Left lung (tissue), 10 donors: ENCODE results near the gene IGFBP5. TPM values are rescaled to one million over a fixed set of nuclear protein-coding genes. Genes with fewer than 3 reads are reported as not detected.

Experiments
- ATAC-seq: fragments of 200-7000 bp; cut with Tn5 transposase; one replicate; pipeline ENCODE4 v1.9.1; 2020; ENCODE audit warnings: moderate library complexity
- DNase-seq, 4 donors: peaks; one replicate each; pipeline ENCODE4 v3.0.0-alpha.2; 2013 to 2020
- H3K27ac ChIP-seq, 2 donors: fragments of 200-600 bp; sonication (generic) in 1 of 2; one replicate each; pipeline versions ENCODE4 v1.5.0 to v1.8.0; 2020 to 2021
- H3K27me3 ChIP-seq, 2 donors: fragments of 200-600 bp; sonication (generic) in 1 of 2; one replicate each; pipeline versions ENCODE4 v1.5.0 to v1.8.0; 2020 to 2021
- H3K36me3 ChIP-seq, 2 donors: fragments of 200-600 bp; sonication (generic) in 1 of 2; one replicate each; pipeline versions ENCODE4 v1.5.0 to v1.8.0; 2020 to 2021
- H3K4me1 ChIP-seq, 2 donors: fragments of 200-600 bp; one replicate each; pipeline ENCODE4 v1.8.0; 2021
- H3K4me3 ChIP-seq, 2 donors: fragments of 200-600 bp; sonication (generic) in 1 of 2; one replicate each; pipeline versions ENCODE4 v1.5.0 to v1.8.0; 2020 to 2021; ENCODE audit warnings: mild to moderate bottlenecking in 1 of 2
- H3K9me3 ChIP-seq, 2 donors: fragments of 200-600 bp; sonication (generic) in 1 of 2; one replicate each; pipeline versions ENCODE4 v1.5.0 to v1.8.0; 2020 to 2021
- intact Hi-C, 2 donors: fragments of 100-400 bp; cut with DNase I; formaldehyde crosslinking; loops; one replicate each; pipeline versions ENCODE4 v1.11.2 to v1.14.2; 2022
- polyA plus RNA-seq, 6 donors: library from polyadenylated mRNA; unstranded; fragments of 120-200 nt; gene quantifications; one replicate each; pipeline ENCODE4 v1.2.1, GENCODE V29; 2013; ENCODE audit not compliant: insufficient read length in 6 of 6
- total RNA-seq, 2 donors: library from RNA; stranded (reverse); fragmentation: NEBNext Ultra II Directional; extraction: Animal tissue kit (Norgen Biotek cat#: 25700); gene quantifications; one replicate each; pipeline ENCODE4 v1.2.1, GENCODE V29; 2021
- TF ChIP-seq, protein P1 (sequence below), 2 donors: fragments of 200-600 bp; sonication (generic) in 1 of 2; IDR thresholded peaks; one replicate each; pipeline versions ENCODE4 v1.5.0 to v1.8.0; 2021; ENCODE audit warnings: antibody characterized with exemption in 2 of 2
- donor health status: DM: no; HTN: yes; CAD: no.
- donor health status: DM: no; HTN: no; CAD: no.

The IGFBP5 gene
- total and polyA plus RNA-seq, 8 donors = 89.4 to 149 (median 121) TPM

DNA sequence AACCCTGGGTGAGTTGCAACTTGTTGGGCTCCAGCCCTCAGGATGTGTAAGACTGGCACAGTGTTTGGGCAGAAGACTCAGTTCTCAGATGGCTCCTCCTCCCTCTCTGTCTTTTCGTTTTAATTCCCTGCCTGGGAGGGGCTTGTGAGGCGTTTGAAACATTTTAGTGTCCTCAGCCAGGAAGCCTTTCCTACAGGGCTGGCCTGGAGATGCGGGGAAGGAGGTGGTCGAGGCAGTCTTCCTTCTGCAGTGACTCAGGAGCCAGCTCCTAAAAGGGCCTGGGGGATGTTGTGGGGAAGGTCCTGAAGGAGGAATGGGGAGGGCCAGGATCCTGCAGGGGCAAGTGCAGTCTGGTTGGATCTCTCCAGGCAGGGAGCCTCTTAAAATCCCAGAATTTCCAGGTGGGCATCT is 22.1 kb upstream of the IGFBP5 start:
- Histone ChIP-seq H3K4me1 (no peaks in the 10 kb centered on the region), H3K4me3 (no peak overlapping the region), H3K27me3 (no peaks in the 10 kb centered on the region), H3K36me3 (no peaks in the 10 kb centered on the region), H3K9me3 (no peaks in the 10 kb centered on the region), H3K27ac (no peak overlapping the region)
- TF ChIP-seq, protein P1, sequence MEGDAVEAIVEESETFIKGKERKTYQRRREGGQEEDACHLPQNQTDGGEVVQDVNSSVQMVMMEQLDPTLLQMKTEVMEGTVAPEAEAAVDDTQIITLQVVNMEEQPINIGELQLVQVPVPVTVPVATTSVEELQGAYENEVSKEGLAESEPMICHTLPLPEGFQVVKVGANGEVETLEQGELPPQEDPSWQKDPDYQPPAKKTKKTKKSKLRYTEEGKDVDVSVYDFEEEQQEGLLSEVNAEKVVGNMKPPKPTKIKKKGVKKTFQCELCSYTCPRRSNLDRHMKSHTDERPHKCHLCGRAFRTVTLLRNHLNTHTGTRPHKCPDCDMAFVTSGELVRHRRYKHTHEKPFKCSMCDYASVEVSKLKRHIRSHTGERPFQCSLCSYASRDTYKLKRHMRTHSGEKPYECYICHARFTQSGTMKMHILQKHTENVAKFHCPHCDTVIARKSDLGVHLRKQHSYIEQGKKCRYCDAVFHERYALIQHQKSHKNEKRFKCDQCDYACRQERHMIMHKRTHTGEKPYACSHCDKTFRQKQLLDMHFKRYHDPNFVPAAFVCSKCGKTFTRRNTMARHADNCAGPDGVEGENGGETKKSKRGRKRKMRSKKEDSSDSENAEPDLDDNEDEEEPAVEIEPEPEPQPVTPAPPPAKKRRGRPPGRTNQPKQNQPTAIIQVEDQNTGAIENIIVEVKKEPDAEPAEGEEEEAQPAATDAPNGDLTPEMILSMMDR (IDR thresholded peaks at IDR 0.05) = no peak
- ATAC-seq (no peak), DNase-seq (no peak)
- intact Hi-C loops = no loop called here

GRCh38 chr2:216716109-216716508 is 20.8 kb upstream of the IGFBP5 start:
- intact Hi-C loops = no loop called here
- no peak for ATAC-seq
- H3K4me3 ChIP-seq = no peak overlapping the region

GRCh38 chr2:216715402-216715974 is 20.1 kb upstream of the IGFBP5 start:
- TF ChIP-seq, protein P1 (IDR thresholded peaks at IDR 0.05) = no peak
- intact Hi-C loops = no loop called here
- ATAC-seq = no peak
- DNase-seq = no peak
- Histone ChIP-seq H3K27ac (no peak overlapping the region), H3K27me3 (no peaks in the 10 kb centered on the region), H3K4me1 (no peaks in the 10 kb centered on the region), H3K36me3 (no peaks in the 10 kb centered on the region), H3K4me3 (no peak overlapping the region), H3K9me3 (no peaks in the 10 kb centered on the region)

More at GRCh38 chr2:216716109-216716508, 20.8 kb upstream of the IGFBP5 start:
- Histone ChIP-seq H3K4me1 (no peaks in the 10 kb centered on the region), H3K36me3 (no peaks in the 10 kb centered on the region), H3K27ac (no peak overlapping the region), H3K9me3 (no peaks in the 10 kb centered on the region), H3K27me3 (no peaks in the 10 kb centered on the region)
- DNase-seq = no peak
- TF ChIP-seq, protein P1 (IDR thresholded peaks at IDR 0.05) = no peak

GRCh38 chr2:216714376-216714775 is 19.0 kb upstream of the IGFBP5 start:
- H3K27me3 ChIP-seq = no peaks in the 10 kb centered on the region
- DNase-seq (no peak), ATAC-seq (no peak)
- TF ChIP-seq, protein P1 (IDR thresholded peaks at IDR 0.05) = no peak
- H3K27ac ChIP-seq = no peak overlapping the region
- H3K4me3 ChIP-seq = no peak overlapping the region
- H3K36me3 ChIP-seq = no peaks in the 10 kb centered on the region
- H3K4me1 ChIP-seq = no peaks in the 10 kb centered on the region
- peaks cover 0 to 5% of the 10 kb centered on the region in 2 donors for H3K9me3 ChIP-seq
- intact Hi-C loops = no loop called here

DNA sequence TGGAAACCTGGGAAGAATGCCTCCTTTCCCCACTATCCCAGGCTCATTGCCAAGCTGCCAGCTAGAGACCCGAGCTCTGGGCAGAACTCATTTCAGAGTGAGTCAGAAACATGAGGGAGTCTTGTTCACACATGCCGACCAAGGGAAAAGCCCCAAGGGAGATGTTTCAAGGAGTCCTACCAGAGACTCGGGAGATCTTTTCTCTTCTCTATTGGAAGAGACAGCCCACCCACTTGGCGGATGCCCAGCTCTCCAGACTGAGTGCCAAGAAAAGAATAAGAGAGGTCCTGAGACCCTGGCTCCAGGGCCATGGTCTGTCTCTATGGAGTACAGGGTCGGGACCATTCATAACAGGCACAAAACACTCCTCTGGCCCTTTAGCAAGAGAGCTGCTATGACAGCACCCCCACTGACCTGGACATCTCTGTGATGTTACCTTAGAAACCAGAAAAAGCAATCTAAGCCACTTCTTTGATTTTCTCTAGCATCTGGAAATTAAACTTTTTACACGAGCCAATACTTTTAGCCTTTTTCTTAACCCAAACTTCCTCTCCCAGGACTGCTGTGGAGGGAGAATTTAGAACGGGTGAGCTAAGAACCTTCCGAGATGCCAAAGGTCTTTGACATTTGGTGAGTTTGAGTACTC is 18.5 kb upstream of the IGFBP5 start:
- Histone ChIP-seq H3K4me3 (no peak overlapping the region), H3K9me3 (peaks cover 0 to 5% of the 10 kb centered on the region in 2 donors), H3K27me3 (no peaks in the 10 kb centered on the region), H3K36me3 (no peaks in the 10 kb centered on the region), H3K27ac (no peak overlapping the region), H3K4me1 (no peaks in the 10 kb centered on the region)
- TF ChIP-seq, protein P1 (IDR thresholded peaks at IDR 0.05) = no peak
- intact Hi-C loops = no loop called here
- DNase-seq (no peak), ATAC-seq (peak; percentile 22)
